ENCODE measurements around the gene CEMIP.
A peak's percentile ranks its signal among the peaks of the same experiment; 100 is the strongest.

The CEMIP gene

DNA sequence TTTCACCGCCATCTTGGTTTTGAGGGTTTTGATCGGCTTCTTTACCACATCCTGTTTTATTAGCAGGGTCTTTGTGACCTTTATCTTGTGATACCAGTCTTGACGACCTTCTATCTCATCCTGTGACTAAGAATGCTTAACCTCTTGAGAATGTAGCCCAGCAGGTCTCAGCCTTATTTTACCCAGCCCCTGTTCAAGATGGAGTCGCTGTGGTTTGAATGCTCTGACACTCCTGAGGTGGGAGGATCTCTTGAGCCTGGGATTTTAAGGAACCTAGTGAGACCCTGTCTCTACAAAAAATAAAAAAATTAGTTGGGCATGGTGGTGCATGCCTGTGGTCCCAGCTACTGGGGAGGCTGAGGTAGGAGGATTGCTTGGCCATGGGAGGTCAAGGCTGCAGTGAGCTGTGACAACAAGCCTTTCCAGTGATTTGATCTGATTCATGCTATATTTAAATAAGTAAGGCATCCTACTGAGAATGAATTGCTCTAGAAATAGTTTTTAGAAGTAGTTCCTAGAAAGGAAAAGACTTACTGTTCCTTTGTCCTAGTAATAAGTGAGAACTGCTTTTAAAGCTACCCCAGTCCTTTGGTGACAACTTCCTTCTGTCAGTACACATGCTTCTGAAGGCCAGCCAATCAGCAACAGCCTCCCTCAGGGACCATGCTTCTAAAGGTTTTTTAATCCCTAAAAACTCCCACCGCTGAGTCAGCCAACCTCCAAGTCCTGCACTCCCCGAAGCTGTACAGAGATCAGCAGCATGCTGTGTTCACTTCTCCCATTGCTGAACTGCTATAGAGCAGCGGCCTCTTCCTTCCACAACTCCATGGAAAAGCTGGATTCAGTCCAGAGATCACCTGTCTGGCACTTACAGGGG, 9.1 kb upstream of the CEMIP start:
- in situ Hi-C loops (cut with HindIII; ENCODE audit: low pct_ligation_motif_present, low sequenced_read_pairs), result no loop called here
- Histone ChIP-seq H3K36me3 (replicated peaks) (no peaks in the 10 kb centered on the region), H3K4me3 (ENCODE audit: low read depth, low read length) (no peak overlapping the region), H3K27ac (no peak overlapping the region), H3K27me3 (replicated peaks) (no peaks in the 10 kb centered on the region)
- DNase-seq, result no peak
- no peak for TF ChIP-seq CTCF (IDR thresholded peaks at IDR 0.05; ENCODE audit: low read depth, low read length, missing control alignments)

DNA sequence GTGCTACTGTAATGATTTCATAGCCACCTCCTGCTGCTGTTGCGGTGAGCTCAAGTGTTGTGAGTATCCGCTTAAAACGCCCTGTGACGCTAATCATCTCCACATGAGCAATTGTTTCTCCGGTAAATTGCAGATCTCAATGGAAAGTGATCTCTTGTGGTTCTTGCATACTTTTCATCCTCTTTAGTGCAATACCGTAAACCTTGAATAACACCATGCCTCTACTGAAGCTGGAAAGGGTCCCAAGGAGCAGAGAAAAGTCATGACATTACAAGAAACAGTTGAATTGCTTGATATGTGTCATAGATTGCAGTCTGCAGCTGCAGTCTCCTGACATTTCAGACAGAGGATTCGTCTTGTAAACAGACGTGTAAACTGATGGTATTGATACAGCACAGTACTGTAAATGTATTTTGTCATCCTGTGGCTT, 6.0 kb upstream of the CEMIP start:
- Histone ChIP-seq H3K27me3 (replicated peaks) (no peaks in the 10 kb centered on the region), H3K27ac (peak overlapping the region; percentile 13), H3K36me3 (replicated peaks) (no peaks in the 10 kb centered on the region), H3K4me3 (ENCODE audit: low read depth, low read length) (no peak overlapping the region)
- peak; percentile 60 for DNase-seq
- TF ChIP-seq CTCF (IDR thresholded peaks at IDR 0.05; ENCODE audit: low read depth, low read length, missing control alignments), result no peak
- in situ Hi-C loops (cut with HindIII; ENCODE audit: low pct_ligation_motif_present, low sequenced_read_pairs), result no loop called here

GRCh38 chr15:80773792-80774352, 5.3 kb upstream of the CEMIP start:
- Histone ChIP-seq H3K27me3 (replicated peaks) (no peaks in the 10 kb centered on the region), H3K4me3 (ENCODE audit: low read depth, low read length) (no peak overlapping the region), H3K36me3 (replicated peaks) (no peaks in the 10 kb centered on the region), H3K27ac (peak overlapping the region; percentile 13)
- no peak for TF ChIP-seq CTCF (IDR thresholded peaks at IDR 0.05; ENCODE audit: low read depth, low read length, missing control alignments)
- in situ Hi-C loops (cut with HindIII; ENCODE audit: low pct_ligation_motif_present, low sequenced_read_pairs), result no loop called here
- DNase-seq, result no peak

DNA sequence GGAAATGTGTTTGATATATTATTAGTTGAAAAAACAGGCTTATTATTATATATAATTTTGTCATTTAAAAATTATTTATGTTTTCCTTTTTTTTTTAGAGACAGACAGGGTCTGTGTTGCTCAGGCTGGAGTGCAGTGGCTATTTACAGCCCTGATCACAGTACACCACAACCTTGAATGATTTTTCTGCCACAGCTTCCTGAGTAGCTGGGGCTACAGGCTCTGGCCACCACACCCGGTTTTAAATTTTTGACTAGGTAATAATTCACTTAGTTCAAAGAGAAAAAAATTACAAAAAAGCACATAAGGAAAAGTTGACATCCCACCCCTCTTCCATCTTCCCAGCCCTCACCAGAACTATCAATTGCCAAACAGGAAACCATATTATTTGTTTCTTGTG, 4.7 kb upstream of the CEMIP start:
- no peak overlapping the region for H3K27ac ChIP-seq
- H3K36me3 ChIP-seq (replicated peaks), result no peaks in the 10 kb centered on the region
- DNase-seq, result no peak
- TF ChIP-seq CTCF (IDR thresholded peaks at IDR 0.05; ENCODE audit: low read depth, low read length, missing control alignments), result no peak
- H3K4me3 ChIP-seq (ENCODE audit: low read depth, low read length), result no peak overlapping the region
- in situ Hi-C loops (cut with HindIII; ENCODE audit: low pct_ligation_motif_present, low sequenced_read_pairs), result no loop called here
- H3K27me3 ChIP-seq (replicated peaks), result no peaks in the 10 kb centered on the region

- in situ Hi-C loops (cut with HindIII; ENCODE audit: low pct_ligation_motif_present, low sequenced_read_pairs), result no loop called here
- DNase-seq, result no peak
- Histone ChIP-seq H3K27me3 (replicated peaks) (no peaks in the 10 kb centered on the region), H3K4me3 (ENCODE audit: low read depth, low read length) (no peak overlapping the region), H3K36me3 (replicated peaks) (no peaks in the 10 kb centered on the region), H3K27ac (no peak overlapping the region)
- TF ChIP-seq CTCF (IDR thresholded peaks at IDR 0.05; ENCODE audit: low read depth, low read length, missing control alignments), result no peak
These were observed 3.8 kb upstream of the CEMIP start for GRCh38 chr15:80775338-80775737.
